ENCODE results near the gene S100B. TPM values are rescaled to one million over a fixed set of nuclear protein-coding genes. Genes with fewer than 3 reads are reported as not detected.

S100B gene
- total RNA-seq, 1 donor from 2014 or later = not detected

- no peak for DNase-seq (ENCODE audit: low spot score)
- Mint-ChIP-seq H3K27ac (ENCODE audit: unreplicated experiment) (no peak overlapping the region), H3K9me3 (ENCODE audit: low read depth) (no peaks in the 10 kb centered on the region), H3K36me3 (ENCODE audit: low read depth) (peaks cover 28% of the 10 kb centered on the region), H3K4me3 (ENCODE audit: unreplicated experiment) (no peak overlapping the region), H3K27me3 (ENCODE audit: low read depth) (no peaks in the 10 kb centered on the region), H3K4me1 (ENCODE audit: low read depth) (no peaks in the 10 kb centered on the region)
- TF ChIP-seq CTCF (IDR thresholded peaks at IDR 0.05) = no peak
Observed at GRCh38 chr21:46555225-46555617, 49.7 kb downstream of the S100B start.

GRCh38 chr21:46554431-46555224 lies 50.3 kb downstream of the S100B start:
- no peaks in the 10 kb centered on the region for H3K27me3 Mint-ChIP-seq (ENCODE audit: low read depth)
- no peaks in the 10 kb centered on the region for H3K4me1 Mint-ChIP-seq (ENCODE audit: low read depth)
- H3K9me3 Mint-ChIP-seq (ENCODE audit: low read depth) = no peaks in the 10 kb centered on the region
- DNase-seq (ENCODE audit: low spot score) = no peak
- no peak overlapping the region for H3K27ac Mint-ChIP-seq (ENCODE audit: unreplicated experiment)
- TF ChIP-seq CTCF (IDR thresholded peaks at IDR 0.05) = no peak
- H3K4me3 Mint-ChIP-seq (ENCODE audit: unreplicated experiment) = no peak overlapping the region
- H3K36me3 Mint-ChIP-seq (ENCODE audit: low read depth) = peaks cover 28% of the 10 kb centered on the region

GRCh38 chr21:46553993-46554392 lies 50.9 kb downstream of the S100B start:
- Mint-ChIP-seq H3K4me1 (ENCODE audit: low read depth) (no peaks in the 10 kb centered on the region), H3K27ac (ENCODE audit: unreplicated experiment) (no peak overlapping the region), H3K9me3 (ENCODE audit: low read depth) (no peaks in the 10 kb centered on the region), H3K36me3 (ENCODE audit: low read depth) (peaks cover 29% of the 10 kb centered on the region), H3K4me3 (ENCODE audit: unreplicated experiment) (no peak overlapping the region), H3K27me3 (ENCODE audit: low read depth) (no peaks in the 10 kb centered on the region)
- no peak for TF ChIP-seq CTCF (IDR thresholded peaks at IDR 0.05)
- no peak for DNase-seq (ENCODE audit: low spot score)

DNA sequence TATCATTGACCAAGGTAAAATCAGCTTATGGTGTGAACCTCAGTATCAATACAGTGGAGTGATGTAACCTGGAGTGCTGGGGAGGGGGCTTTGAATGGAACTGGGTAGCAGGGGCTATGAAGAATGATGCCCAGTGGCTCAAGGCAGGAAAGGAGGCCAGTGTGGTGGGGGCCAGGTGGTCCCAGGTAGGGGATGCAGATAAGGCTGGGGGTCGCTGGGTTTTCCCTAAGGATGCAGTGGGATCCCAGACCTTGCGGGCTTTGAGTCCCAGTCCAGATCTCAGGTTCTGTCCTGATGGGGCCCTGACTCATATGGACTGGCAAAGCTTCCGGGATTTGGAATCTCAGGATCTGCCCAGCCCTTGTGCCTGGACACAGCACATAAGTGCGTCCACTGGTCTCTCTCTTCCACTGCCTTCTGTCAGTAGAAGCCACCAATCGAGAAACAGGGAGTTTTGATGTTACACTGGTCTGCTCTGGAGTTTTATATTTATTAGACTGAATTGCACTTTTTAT lies 52.0 kb downstream of the S100B start:
- H3K9me3 Mint-ChIP-seq (ENCODE audit: low read depth) = no peaks in the 10 kb centered on the region
- H3K36me3 Mint-ChIP-seq (ENCODE audit: low read depth) = peaks cover 36% of the 10 kb centered on the region
- H3K4me1 Mint-ChIP-seq (ENCODE audit: low read depth) = no peaks in the 10 kb centered on the region
- no peak for TF ChIP-seq CTCF (IDR thresholded peaks at IDR 0.05)
- H3K4me3 Mint-ChIP-seq (ENCODE audit: unreplicated experiment) = no peak overlapping the region
- no peak overlapping the region for H3K27ac Mint-ChIP-seq (ENCODE audit: unreplicated experiment)
- no peaks in the 10 kb centered on the region for H3K27me3 Mint-ChIP-seq (ENCODE audit: low read depth)
- DNase-seq (ENCODE audit: low spot score) = no peak

- Mint-ChIP-seq H3K36me3 (ENCODE audit: low read depth) (peaks cover 38% of the 10 kb centered on the region), H3K9me3 (ENCODE audit: low read depth) (no peaks in the 10 kb centered on the region)
- DNase-seq (ENCODE audit: low spot score) = no peak
Observed at GRCh38 chr21:46552274-46552673, 52.6 kb downstream of the S100B start.

More at GRCh38 chr21:46552274-46552673, 52.6 kb downstream of the S100B start:
- no peak for TF ChIP-seq CTCF (IDR thresholded peaks at IDR 0.05)
- no peak overlapping the region for H3K27ac Mint-ChIP-seq (ENCODE audit: unreplicated experiment)
- no peaks in the 10 kb centered on the region for H3K4me1 Mint-ChIP-seq (ENCODE audit: low read depth)
- no peaks in the 10 kb centered on the region for H3K27me3 Mint-ChIP-seq (ENCODE audit: low read depth)
- H3K4me3 Mint-ChIP-seq (ENCODE audit: unreplicated experiment) = no peak overlapping the region
